Ovary (tissue), 3 donors: ENCODE measurements around the gene MRPL10.

Experiments
- EP300 ChIP-seq: sonication (generic); formaldehyde crosslinking; IDR thresholded peaks from one replicate; pipeline ENCODE4 v1.6.1; 2017; ENCODE audit warnings: antibody characterized with exemption
- POLR2A ChIP-seq: fragments of 450-650 bp; IDR thresholded peaks from one replicate; pipeline ENCODE4 v1.6.1; 2017; ENCODE audit warnings: antibody characterized with exemption, mild to moderate bottlenecking, moderate library complexity
- TF ChIP-seq, protein P1 (sequence below), 3 donors: fragments of 450-650 bp in 2 of 3; fragments of 200-600 bp in 1 of 3; IDR thresholded peaks; one replicate each; pipeline versions ENCODE4 v1.5.1 to v1.8.0; 2016 to 2022; ENCODE audit warnings: antibody characterized with exemption in 3 of 3, mild to moderate bottlenecking in 1 of 3
- donor health status: DM: no; HTN: no; CAD: no.

GRCh38 chr17:47864791-47865216 lies 33.5 kb upstream of the MRPL10 start:
- TF ChIP-seq, protein P1, sequence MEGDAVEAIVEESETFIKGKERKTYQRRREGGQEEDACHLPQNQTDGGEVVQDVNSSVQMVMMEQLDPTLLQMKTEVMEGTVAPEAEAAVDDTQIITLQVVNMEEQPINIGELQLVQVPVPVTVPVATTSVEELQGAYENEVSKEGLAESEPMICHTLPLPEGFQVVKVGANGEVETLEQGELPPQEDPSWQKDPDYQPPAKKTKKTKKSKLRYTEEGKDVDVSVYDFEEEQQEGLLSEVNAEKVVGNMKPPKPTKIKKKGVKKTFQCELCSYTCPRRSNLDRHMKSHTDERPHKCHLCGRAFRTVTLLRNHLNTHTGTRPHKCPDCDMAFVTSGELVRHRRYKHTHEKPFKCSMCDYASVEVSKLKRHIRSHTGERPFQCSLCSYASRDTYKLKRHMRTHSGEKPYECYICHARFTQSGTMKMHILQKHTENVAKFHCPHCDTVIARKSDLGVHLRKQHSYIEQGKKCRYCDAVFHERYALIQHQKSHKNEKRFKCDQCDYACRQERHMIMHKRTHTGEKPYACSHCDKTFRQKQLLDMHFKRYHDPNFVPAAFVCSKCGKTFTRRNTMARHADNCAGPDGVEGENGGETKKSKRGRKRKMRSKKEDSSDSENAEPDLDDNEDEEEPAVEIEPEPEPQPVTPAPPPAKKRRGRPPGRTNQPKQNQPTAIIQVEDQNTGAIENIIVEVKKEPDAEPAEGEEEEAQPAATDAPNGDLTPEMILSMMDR (IDR thresholded peaks at IDR 0.05) = no peak
- TF ChIP-seq POLR2A (no peak), EP300 (no peak)
